Panc1 (cell line): ENCODE data around the gene COA5. TPM values are rescaled to one million over a fixed set of nuclear protein-coding genes. Genes with fewer than 3 reads are reported as not detected.

Source experiments
- ATAC-seq: fragments of 200-7000 bp; cut with Tn5 transposase; 2 replicates; pipeline ENCODE4 v1.9.1; 2020; ENCODE audit warnings: mild to moderate bottlenecking, moderate library complexity
- BruUV-seq: library from RNA; stranded (reverse); fragments of 400-500 nt; replicated peaks from 2 replicates; lab custom pipeline; 2021; lab: Mats Ljungman, UMichigan
- CTCF ChIA-PET: fragments of 300-600 bp; sonication (Branson Sonifier 250); formaldehyde crosslinking; loops from one replicate; lab custom pipeline; 2022; ENCODE audit warnings: antibody characterized with exemption; lab: Charles Lee
- POLR2A ChIA-PET: fragments of 300-600 bp; sonication (Branson Sonifier 250); formaldehyde crosslinking; loops from one replicate; lab custom pipeline; 2022; ENCODE audit warnings: antibody characterized with exemption; lab: Charles Lee
- DNase-seq: peaks from one replicate; pipeline ENCODE4 v3.0.0-alpha.2; 2010; ENCODE audit warnings: low read depth, low spot score
- H3K27ac ChIP-seq: 2 replicates; pipeline ENCODE4 v1.5.1; 2011; ENCODE audit warnings: mild to moderate bottlenecking, low read length, inconsistent platforms
- H3K27me3 ChIP-seq: fragments of 200-500 bp; sonication (Bioruptor generic); 2 replicates; pipeline ENCODE4 v1.6.0; 2014; ENCODE audit warnings: low read length, inconsistent platforms; ENCODE audit not compliant: control insufficient read depth, insufficient read depth
- H3K36me3 ChIP-seq: fragments of 200-500 bp; sonication (Bioruptor generic); 2 replicates; pipeline ENCODE4 v1.5.1; 2014; ENCODE audit warnings: inconsistent platforms, mild to moderate bottlenecking, low read length, moderate library complexity; ENCODE audit not compliant: control insufficient read depth, insufficient read depth
- H3K4me1 ChIP-seq: 2 replicates; pipeline ENCODE4 v1.5.1; 2011; ENCODE audit warnings: inconsistent platforms, mild to moderate bottlenecking, low read length, moderate library complexity; ENCODE audit not compliant: control insufficient read depth, insufficient read depth
- H3K4me3 ChIP-seq, 2 experiments: 2 replicates each; pipeline ENCODE4 v1.5.1; 2011 to 2012; ENCODE audit warnings: low read depth in 2 of 2, low read length in 2 of 2, mild to moderate bottlenecking in 2 of 2, inconsistent platforms in 1 of 2, moderate library complexity in 1 of 2
- H3K9me3 ChIP-seq: fragments of 200-500 bp; sonication (Bioruptor generic); 2 replicates; pipeline ENCODE4 v1.5.1; 2014; ENCODE audit warnings: low read depth, mild to moderate bottlenecking, inconsistent platforms, low read length, moderate library complexity; ENCODE audit not compliant: control insufficient read depth, insufficient read depth
- POLR2AphosphoS5 ChIP-seq: IDR thresholded peaks from 2 replicates; pipeline ENCODE4 v1.6.1; 2012; ENCODE audit warnings: mild to moderate bottlenecking, low read depth, low read length, moderate library complexity
- SIN3A ChIP-seq: IDR thresholded peaks from 2 replicates; pipeline ENCODE4 v1.6.1; 2012; ENCODE audit warnings: low read depth, mild to moderate bottlenecking, low read length, moderate library complexity, borderline replicate concordance; ENCODE audit not compliant: insufficient read depth
- TCF7L2 ChIP-seq: IDR thresholded peaks from 2 replicates; pipeline ENCODE4 v1.6.1; 2011; ENCODE audit warnings: mild to moderate bottlenecking, low read depth, low read length, inconsistent platforms
- in situ Hi-C: cut with HindIII; loops from 2 replicates; pipeline ENCODE4 v1.10.0; 2016; ENCODE audit warnings: low sequenced_read_pairs, low pct_unique_long_range_greater_than_20kb
- intact Hi-C: fragments of 100-400 bp; cut with micrococcal nuclease; formaldehyde crosslinking; loops from one replicate; pipeline ENCODE4 v1.10.0; 2022; ENCODE audit not compliant: unreplicated experiment
- total RNA-seq: library from RNA; stranded (reverse); gene quantifications from one replicate; pipeline ENCODE4 v1.2.1, GENCODE V29; 2021; ENCODE audit not compliant: unreplicated experiment
- TF ChIP-seq, protein P1 (sequence below): fragments of 450-650 bp; IDR thresholded peaks from 2 replicates; pipeline ENCODE4 v1.5.1; 2017; ENCODE audit warnings: mild to moderate bottlenecking
- TF ChIP-seq, protein P2 (sequence below), 2 experiments: IDR thresholded peaks; 2 replicates each; pipeline ENCODE4 v1.6.1; 2011 to 2012; ENCODE audit warnings: low read depth in 2 of 2, control low read depth in 1 of 2, low read length in 1 of 2, mild to moderate bottlenecking in 1 of 2, moderate library complexity in 1 of 2; ENCODE audit not compliant: insufficient read depth in 1 of 2

Gene COA5
- total RNA-seq, 1 experiment from 2014 or later: 20.6 TPM

DNA sequence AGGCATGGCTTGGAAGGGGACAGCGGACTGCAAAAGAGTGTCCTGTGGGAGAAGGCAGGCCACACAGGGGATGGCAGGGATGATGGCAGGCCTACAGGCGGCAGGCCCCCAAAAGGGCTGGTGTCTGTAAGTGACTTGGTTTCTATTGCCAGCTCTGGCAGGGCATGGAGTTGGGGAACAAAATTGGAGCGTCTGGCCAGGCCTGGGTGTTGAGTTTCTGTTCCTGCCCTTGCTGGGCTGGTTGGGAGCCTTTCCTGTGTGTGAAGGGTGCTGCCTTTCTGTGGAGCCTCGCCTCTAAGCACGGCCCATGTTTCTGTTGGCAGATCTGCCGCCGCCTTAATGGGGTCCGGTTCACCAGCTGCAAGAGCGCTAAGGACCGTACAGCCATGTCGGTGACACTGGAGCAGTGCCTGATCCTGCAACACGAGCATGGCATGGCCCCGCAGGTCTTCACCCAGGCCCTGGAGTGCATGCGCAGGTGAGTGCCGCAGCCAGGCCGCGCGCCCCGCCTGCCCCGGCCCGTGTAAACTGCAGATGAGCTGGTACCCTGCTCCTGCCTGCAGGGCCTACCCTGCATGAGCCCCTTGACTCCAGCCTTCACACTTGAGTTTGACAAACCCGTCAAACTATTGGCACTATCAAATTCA lies 31.5 kb downstream of the COA5 start:
- DNase-seq: no peak
- 0 out of 2 replicates have a peak, but pooled peaks have one; percentile 41 for ATAC-seq
- no peaks in the 10 kb centered on the region for H3K4me1 ChIP-seq
- ChIA-PET CTCF (no interaction called here), POLR2A (no interaction called here)
- no peaks in the 10 kb centered on the region for H3K9me3 ChIP-seq
- in situ Hi-C loops: no loop called here
- intact Hi-C loops: no loop called here
- H3K27ac ChIP-seq: no peak overlapping the region
- no peaks in the 10 kb centered on the region for H3K36me3 ChIP-seq
- BruUV-seq: no TSS peak
- no peak overlapping the region for H3K4me3 ChIP-seq
- H3K27me3 ChIP-seq: no peaks in the 10 kb centered on the region
- TF ChIP-seq, protein P1, sequence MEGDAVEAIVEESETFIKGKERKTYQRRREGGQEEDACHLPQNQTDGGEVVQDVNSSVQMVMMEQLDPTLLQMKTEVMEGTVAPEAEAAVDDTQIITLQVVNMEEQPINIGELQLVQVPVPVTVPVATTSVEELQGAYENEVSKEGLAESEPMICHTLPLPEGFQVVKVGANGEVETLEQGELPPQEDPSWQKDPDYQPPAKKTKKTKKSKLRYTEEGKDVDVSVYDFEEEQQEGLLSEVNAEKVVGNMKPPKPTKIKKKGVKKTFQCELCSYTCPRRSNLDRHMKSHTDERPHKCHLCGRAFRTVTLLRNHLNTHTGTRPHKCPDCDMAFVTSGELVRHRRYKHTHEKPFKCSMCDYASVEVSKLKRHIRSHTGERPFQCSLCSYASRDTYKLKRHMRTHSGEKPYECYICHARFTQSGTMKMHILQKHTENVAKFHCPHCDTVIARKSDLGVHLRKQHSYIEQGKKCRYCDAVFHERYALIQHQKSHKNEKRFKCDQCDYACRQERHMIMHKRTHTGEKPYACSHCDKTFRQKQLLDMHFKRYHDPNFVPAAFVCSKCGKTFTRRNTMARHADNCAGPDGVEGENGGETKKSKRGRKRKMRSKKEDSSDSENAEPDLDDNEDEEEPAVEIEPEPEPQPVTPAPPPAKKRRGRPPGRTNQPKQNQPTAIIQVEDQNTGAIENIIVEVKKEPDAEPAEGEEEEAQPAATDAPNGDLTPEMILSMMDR: no peak
- TF ChIP-seq, protein P2, sequence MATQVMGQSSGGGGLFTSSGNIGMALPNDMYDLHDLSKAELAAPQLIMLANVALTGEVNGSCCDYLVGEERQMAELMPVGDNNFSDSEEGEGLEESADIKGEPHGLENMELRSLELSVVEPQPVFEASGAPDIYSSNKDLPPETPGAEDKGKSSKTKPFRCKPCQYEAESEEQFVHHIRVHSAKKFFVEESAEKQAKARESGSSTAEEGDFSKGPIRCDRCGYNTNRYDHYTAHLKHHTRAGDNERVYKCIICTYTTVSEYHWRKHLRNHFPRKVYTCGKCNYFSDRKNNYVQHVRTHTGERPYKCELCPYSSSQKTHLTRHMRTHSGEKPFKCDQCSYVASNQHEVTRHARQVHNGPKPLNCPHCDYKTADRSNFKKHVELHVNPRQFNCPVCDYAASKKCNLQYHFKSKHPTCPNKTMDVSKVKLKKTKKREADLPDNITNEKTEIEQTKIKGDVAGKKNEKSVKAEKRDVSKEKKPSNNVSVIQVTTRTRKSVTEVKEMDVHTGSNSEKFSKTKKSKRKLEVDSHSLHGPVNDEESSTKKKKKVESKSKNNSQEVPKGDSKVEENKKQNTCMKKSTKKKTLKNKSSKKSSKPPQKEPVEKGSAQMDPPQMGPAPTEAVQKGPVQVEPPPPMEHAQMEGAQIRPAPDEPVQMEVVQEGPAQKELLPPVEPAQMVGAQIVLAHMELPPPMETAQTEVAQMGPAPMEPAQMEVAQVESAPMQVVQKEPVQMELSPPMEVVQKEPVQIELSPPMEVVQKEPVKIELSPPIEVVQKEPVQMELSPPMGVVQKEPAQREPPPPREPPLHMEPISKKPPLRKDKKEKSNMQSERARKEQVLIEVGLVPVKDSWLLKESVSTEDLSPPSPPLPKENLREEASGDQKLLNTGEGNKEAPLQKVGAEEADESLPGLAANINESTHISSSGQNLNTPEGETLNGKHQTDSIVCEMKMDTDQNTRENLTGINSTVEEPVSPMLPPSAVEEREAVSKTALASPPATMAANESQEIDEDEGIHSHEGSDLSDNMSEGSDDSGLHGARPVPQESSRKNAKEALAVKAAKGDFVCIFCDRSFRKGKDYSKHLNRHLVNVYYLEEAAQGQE (IDR thresholded peaks at IDR 0.05; ENCODE audit: insufficient read depth in 1 of 2, low read depth in 2 of 2, low read length in 1 of 2): no peak

DNA sequence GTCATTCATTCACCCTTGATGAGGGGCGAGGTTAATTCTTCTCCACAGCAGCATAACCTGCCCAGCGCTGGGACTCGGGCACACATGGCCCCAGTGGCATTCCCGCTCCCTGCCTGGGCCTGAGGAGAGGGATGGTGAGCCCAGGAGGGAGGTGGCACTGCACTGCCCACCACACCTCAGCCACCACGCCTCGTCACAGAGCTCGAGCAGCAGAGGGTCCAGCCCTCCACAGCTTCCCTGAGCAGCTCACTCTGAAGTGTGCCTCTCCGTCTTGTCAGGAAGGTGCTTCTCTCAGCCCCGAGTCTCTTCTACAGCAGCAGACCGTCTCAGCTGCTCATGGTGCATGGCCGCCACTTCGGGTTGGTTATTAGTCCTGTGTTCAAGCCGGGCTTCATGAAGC lies 34.9 kb downstream of the COA5 start:
- DNase-seq: no peak
- Histone ChIP-seq H3K9me3 (no peaks in the 10 kb centered on the region), H3K27me3 (no peaks in the 10 kb centered on the region), H3K27ac (no peak overlapping the region), H3K4me1 (no peaks in the 10 kb centered on the region), H3K36me3 (no peaks in the 10 kb centered on the region), H3K4me3 (no peak overlapping the region)
- no peak for ATAC-seq
- in situ Hi-C loops: no loop called here
- CTCF ChIA-PET: no interaction called here
- no TSS peak for BruUV-seq
- POLR2A ChIA-PET: no interaction called here
- intact Hi-C loops: no loop called here
- TF ChIP-seq SIN3A (no peak), POLR2AphosphoS5 (no peak), TCF7L2 (no peak)
- TF ChIP-seq, protein P1: no peak
- TF ChIP-seq, protein P2 (IDR thresholded peaks at IDR 0.05; ENCODE audit: insufficient read depth in 1 of 2, low read depth in 2 of 2, low read length in 1 of 2): no peak
